Stimulated activated naive CD8-positive, alpha-beta T cell treated with anti-CD3 and anti-CD28 coated beads, Interleukin-15, Interleukin-2, amounts not matched to agents 100 ng/mL and 50 ng/mL, for 24 hours (primary cell): ENCODE results near the gene AFF3.

Experiments used
- H3K27ac Mint-ChIP-seq: one replicate; pipeline ENCODE4 v1.8.0; 2021; ENCODE audit warnings: mild to moderate bottlenecking, mixed read lengths
- H3K27me3 Mint-ChIP-seq: one replicate; pipeline ENCODE4 v1.8.0; 2021; ENCODE audit warnings: mixed read lengths
- H3K36me3 Mint-ChIP-seq: one replicate; pipeline ENCODE4 v1.8.0; 2021; ENCODE audit warnings: low read depth, mixed read lengths
- H3K4me1 Mint-ChIP-seq: one replicate; pipeline ENCODE4 v1.8.0; 2021; ENCODE audit warnings: low read depth, mixed read lengths
- H3K4me3 Mint-ChIP-seq: one replicate; pipeline ENCODE4 v1.8.0; 2021; ENCODE audit warnings: mild to moderate bottlenecking, mixed read lengths
- H3K9me3 Mint-ChIP-seq: one replicate; pipeline ENCODE4 v1.8.0; 2021; ENCODE audit warnings: mixed read lengths

Gene AFF3

GRCh38 chr2:99648178-99648844 is 494.1 kb downstream of the AFF3 start:
- Mint-ChIP-seq H3K27ac (no peak overlapping the region), H3K27me3 (no peaks in the 10 kb centered on the region), H3K9me3 (no peaks in the 10 kb centered on the region)

GRCh38 chr2:99645960-99646359 is 496.4 kb downstream of the AFF3 start:
- Mint-ChIP-seq H3K9me3 (no peaks in the 10 kb centered on the region), H3K4me3 (no peak overlapping the region), H3K27me3 (no peaks in the 10 kb centered on the region), H3K4me1 (no peaks in the 10 kb centered on the region), H3K27ac (no peak overlapping the region), H3K36me3 (peaks cover 4% of the 10 kb centered on the region)

More at GRCh38 chr2:99648178-99648844, 494.1 kb downstream of the AFF3 start:
- no peaks in the 10 kb centered on the region for H3K4me1 Mint-ChIP-seq
- H3K36me3 Mint-ChIP-seq = peaks cover 4% of the 10 kb centered on the region
- no peak overlapping the region for H3K4me3 Mint-ChIP-seq

- Mint-ChIP-seq H3K4me1 (no peaks in the 10 kb centered on the region), H3K27me3 (no peaks in the 10 kb centered on the region), H3K27ac (no peak overlapping the region)
These were observed 498.0 kb downstream of the AFF3 start for GRCh38 chr2:99644419-99644787.

GRCh38 chr2:99643787-99644418 is 498.5 kb downstream of the AFF3 start:
- no peaks in the 10 kb centered on the region for H3K27me3 Mint-ChIP-seq
- no peak overlapping the region for H3K27ac Mint-ChIP-seq
- peaks cover 3% of the 10 kb centered on the region for H3K4me1 Mint-ChIP-seq
- no peaks in the 10 kb centered on the region for H3K9me3 Mint-ChIP-seq
- no peak overlapping the region for H3K4me3 Mint-ChIP-seq
- peaks cover 4% of the 10 kb centered on the region for H3K36me3 Mint-ChIP-seq

More at GRCh38 chr2:99644419-99644787, 498.0 kb downstream of the AFF3 start:
- Mint-ChIP-seq H3K36me3 (peaks cover 4% of the 10 kb centered on the region), H3K4me3 (no peak overlapping the region), H3K9me3 (no peaks in the 10 kb centered on the region)

GRCh38 chr2:99641999-99642398 is 500.4 kb downstream of the AFF3 start:
- no peaks in the 10 kb centered on the region for H3K27me3 Mint-ChIP-seq
- no peaks in the 10 kb centered on the region for H3K9me3 Mint-ChIP-seq
- H3K4me3 Mint-ChIP-seq = no peak overlapping the region
- peaks cover 6% of the 10 kb centered on the region for H3K4me1 Mint-ChIP-seq
- peaks cover 4% of the 10 kb centered on the region for H3K36me3 Mint-ChIP-seq
- H3K27ac Mint-ChIP-seq = no peak overlapping the region

GRCh38 chr2:99640635-99641151 is 501.7 kb downstream of the AFF3 start:
- H3K9me3 Mint-ChIP-seq = no peaks in the 10 kb centered on the region
- no peaks in the 10 kb centered on the region for H3K27me3 Mint-ChIP-seq
- peaks cover 6% of the 10 kb centered on the region for H3K4me1 Mint-ChIP-seq
- no peak overlapping the region for H3K27ac Mint-ChIP-seq
- peaks cover 4% of the 10 kb centered on the region for H3K36me3 Mint-ChIP-seq
- H3K4me3 Mint-ChIP-seq = no peak overlapping the region

GRCh38 chr2:99638791-99639190 is 503.6 kb downstream of the AFF3 start:
- no peak overlapping the region for H3K4me3 Mint-ChIP-seq
- H3K36me3 Mint-ChIP-seq = no peaks in the 10 kb centered on the region
- H3K9me3 Mint-ChIP-seq = no peaks in the 10 kb centered on the region
- H3K27me3 Mint-ChIP-seq = no peaks in the 10 kb centered on the region
- no peak overlapping the region for H3K27ac Mint-ChIP-seq
- H3K4me1 Mint-ChIP-seq = peaks cover 6% of the 10 kb centered on the region

- H3K4me3 Mint-ChIP-seq = no peak overlapping the region
- no peaks in the 10 kb centered on the region for H3K27me3 Mint-ChIP-seq
- H3K4me1 Mint-ChIP-seq = peaks cover 6% of the 10 kb centered on the region
- no peak overlapping the region for H3K27ac Mint-ChIP-seq
- peaks cover 6% of the 10 kb centered on the region for H3K36me3 Mint-ChIP-seq
- no peaks in the 10 kb centered on the region for H3K9me3 Mint-ChIP-seq
These were observed 505.2 kb downstream of the AFF3 start for GRCh38 chr2:99637159-99637697.

- no peak overlapping the region for H3K4me3 Mint-ChIP-seq
- no peaks in the 10 kb centered on the region for H3K9me3 Mint-ChIP-seq
- H3K27me3 Mint-ChIP-seq = no peaks in the 10 kb centered on the region
- peaks cover 6% of the 10 kb centered on the region for H3K36me3 Mint-ChIP-seq
- H3K27ac Mint-ChIP-seq = no peak overlapping the region
- peaks cover 6% of the 10 kb centered on the region for H3K4me1 Mint-ChIP-seq
These were observed 506.0 kb downstream of the AFF3 start for GRCh38 chr2:99636144-99637034.

- no peak overlapping the region for H3K27ac Mint-ChIP-seq
- H3K9me3 Mint-ChIP-seq = no peaks in the 10 kb centered on the region
- peaks cover 6% of the 10 kb centered on the region for H3K4me1 Mint-ChIP-seq
- H3K36me3 Mint-ChIP-seq = peaks cover 6% of the 10 kb centered on the region
- no peak overlapping the region for H3K4me3 Mint-ChIP-seq
- no peaks in the 10 kb centered on the region for H3K27me3 Mint-ChIP-seq
These were observed 506.7 kb downstream of the AFF3 start for GRCh38 chr2:99635710-99636109.

GRCh38 chr2:99634234-99634633 is 508.2 kb downstream of the AFF3 start:
- Mint-ChIP-seq H3K27ac (no peak overlapping the region), H3K36me3 (peaks cover 6% of the 10 kb centered on the region), H3K27me3 (no peaks in the 10 kb centered on the region), H3K9me3 (no peaks in the 10 kb centered on the region), H3K4me3 (no peak overlapping the region), H3K4me1 (peaks cover 6% of the 10 kb centered on the region)

GRCh38 chr2:99631700-99632099 is 510.7 kb downstream of the AFF3 start:
- no peak overlapping the region for H3K4me3 Mint-ChIP-seq
- H3K36me3 Mint-ChIP-seq = peaks cover 6% of the 10 kb centered on the region
- no peaks in the 10 kb centered on the region for H3K9me3 Mint-ChIP-seq
- no peak overlapping the region for H3K27ac Mint-ChIP-seq
- no peaks in the 10 kb centered on the region for H3K4me1 Mint-ChIP-seq
- no peaks in the 10 kb centered on the region for H3K27me3 Mint-ChIP-seq

- Mint-ChIP-seq H3K27ac (no peak overlapping the region), H3K9me3 (no peaks in the 10 kb centered on the region), H3K36me3 (peaks cover 6% of the 10 kb centered on the region), H3K4me3 (no peak overlapping the region), H3K4me1 (no peaks in the 10 kb centered on the region), H3K27me3 (no peaks in the 10 kb centered on the region)
These were observed 513.1 kb downstream of the AFF3 start for GRCh38 chr2:99629320-99629719.

- Mint-ChIP-seq H3K27me3 (no peaks in the 10 kb centered on the region), H3K4me1 (no peaks in the 10 kb centered on the region), H3K4me3 (no peak overlapping the region), H3K36me3 (no peaks in the 10 kb centered on the region), H3K9me3 (no peaks in the 10 kb centered on the region), H3K27ac (no peak overlapping the region)
These were observed 516.2 kb downstream of the AFF3 start for GRCh38 chr2:99626158-99626557.

- Mint-ChIP-seq H3K27ac (no peak overlapping the region), H3K9me3 (no peaks in the 10 kb centered on the region), H3K36me3 (no peaks in the 10 kb centered on the region), H3K4me3 (no peak overlapping the region), H3K27me3 (no peaks in the 10 kb centered on the region), H3K4me1 (no peaks in the 10 kb centered on the region)
These were observed 517.7 kb downstream of the AFF3 start for GRCh38 chr2:99624677-99625076.
